K562 (cell line): ENCODE data around the gene ARRB2. TPM values are rescaled to one million over a fixed set of nuclear protein-coding genes. Genes with fewer than 3 reads are reported as not detected.

Source experiments
- ARID3B ChIP-seq: fragments of 250-450 bp; sonication (Bioruptor Pico); IDR thresholded peaks from 2 replicates; pipeline ENCODE4 v1.4.0; 2020; ENCODE audit warnings: borderline replicate concordance
- BHLHE40 ChIP-seq: IDR thresholded peaks from 2 replicates; pipeline ENCODE4 v1.6.1; 2011; ENCODE audit warnings: low read length, improper control_type of control experiment
- BRD9 ChIP-seq: fragments of 450-650 bp; IDR thresholded peaks from 2 replicates; pipeline ENCODE4 v1.6.1; 2018; ENCODE audit warnings: low read depth; ENCODE audit not compliant: partially characterized antibody
- CBFB ChIP-seq: sonication (generic); formaldehyde crosslinking; IDR thresholded peaks from 2 replicates; pipeline ENCODE4 v1.4.0; 2020; ENCODE audit warnings: mild to moderate bottlenecking, missing genetic modification reagents
- CXXC5 ChIP-seq: fragments of 250-450 bp; sonication (Bioruptor Pico); IDR thresholded peaks from 2 replicates; pipeline ENCODE4 v1.8.0; 2022; ENCODE audit warnings: inconsistent platforms, mild to moderate bottlenecking, moderate library complexity
- DACH1 ChIP-seq: fragments of 450-650 bp; IDR thresholded peaks from 2 replicates; pipeline ENCODE4 v1.6.1; 2018; ENCODE audit not compliant: partially characterized antibody
- ESRRB ChIP-seq: fragments of 250-450 bp; sonication (Bioruptor Pico); IDR thresholded peaks from 2 replicates; pipeline ENCODE4 v1.5.0; 2020; ENCODE audit warnings: mild to moderate bottlenecking, moderate library complexity, borderline replicate concordance
- FOSL1 ChIP-seq: fragments of 200-800 bp; sonication (Bioruptor generic); conservative IDR thresholded peaks from 2 replicates; pipeline ENCODE4 v1.6.1; 2016; ENCODE audit warnings: missing genetic modification characterization, missing compliant biosample characterization
- FOXJ2 ChIP-seq: fragments of 200-800 bp; sonication (Bioruptor generic); IDR thresholded peaks from 2 replicates; pipeline ENCODE4 v1.6.1; 2016; ENCODE audit warnings: missing genetic modification characterization, missing compliant biosample characterization
- HMBOX1 ChIP-seq: sonication (generic); IDR thresholded peaks from 2 replicates; pipeline ENCODE4 v1.6.1; 2016
- L3MBTL2 ChIP-seq: fragments of 450-650 bp; IDR thresholded peaks from 2 replicates; pipeline ENCODE4 v1.6.1; 2016; ENCODE audit warnings: mild to moderate bottlenecking, moderate library complexity
- MITF ChIP-seq: IDR thresholded peaks from 2 replicates; pipeline ENCODE4 v1.6.1; 2014; ENCODE audit warnings: antibody characterized with exemption
- NR2C2 ChIP-seq, 2 experiments: fragments of 200-800 bp in 1 of 2; sonication (Bioruptor generic) in 1 of 2; sonication (generic) in 1 of 2; formaldehyde crosslinking in 1 of 2; IDR thresholded peaks; 2 replicates each; pipeline versions ENCODE4 v1.6.1 to v1.8.0; 2016 to 2022; ENCODE audit warnings: mild to moderate bottlenecking in 1 of 2, missing compliant biosample characterization in 1 of 2, missing genetic modification characterization in 1 of 2, missing genetic modification reagents in 1 of 2
- NRF1 ChIP-seq, 2 experiments: fragments of 450-650 bp; IDR thresholded peaks in 1 of 2; conservative IDR thresholded peaks in 1 of 2; 2 replicates each; pipeline ENCODE4 v1.6.1; 2014; ENCODE audit warnings: mild to moderate bottlenecking in 2 of 2
- POLR2G ChIP-seq: fragments of 200-400 bp; formaldehyde crosslinking; IDR thresholded peaks from 2 replicates; pipeline ENCODE4 v1.6.1; 2017; ENCODE audit warnings: low read depth, mild to moderate bottlenecking, antibody characterized with exemption, low read length, moderate library complexity
- RBFOX2 ChIP-seq: fragments of 200-400 bp; formaldehyde crosslinking; IDR thresholded peaks from 2 replicates; pipeline ENCODE4 v1.6.1; 2017; ENCODE audit warnings: low read depth, mild to moderate bottlenecking, low read length, moderate library complexity
- RBM15 ChIP-seq: fragments of 200-400 bp; formaldehyde crosslinking; IDR thresholded peaks from 2 replicates; pipeline ENCODE4 v1.6.1; 2018; ENCODE audit warnings: mild to moderate bottlenecking, low read length, moderate library complexity; ENCODE audit not compliant: insufficient read depth
- RBM39 ChIP-seq: fragments of 200-400 bp; formaldehyde crosslinking; optimal IDR thresholded peaks from 2 replicates; pipeline ENCODE3; 2018; ENCODE audit warnings: low read depth, low read length
- SMAD4 ChIP-seq: fragments of 250-450 bp; sonication (Bioruptor Pico); conservative IDR thresholded peaks from 2 replicates; pipeline ENCODE4 v1.8.0; 2021; ENCODE audit warnings: inconsistent platforms, mild to moderate bottlenecking, moderate library complexity
- TEAD4 ChIP-seq, 2 experiments: sonication (generic) in 1 of 2; formaldehyde crosslinking in 1 of 2; IDR thresholded peaks; 2 replicates each; pipeline versions ENCODE4 v1.6.1 to v1.8.0; 2012 to 2022; ENCODE audit warnings: borderline replicate concordance in 1 of 2, inconsistent platforms in 1 of 2, low read length in 1 of 2, mild to moderate bottlenecking in 1 of 2, missing genetic modification reagents in 1 of 2
- ZNF324 ChIP-seq: fragments of 250-450 bp; sonication (Bioruptor Pico); IDR thresholded peaks from 2 replicates; pipeline ENCODE4 v1.4.0; 2020; ENCODE audit warnings: mild to moderate bottlenecking
- ZNF551 ChIP-seq: fragments of 250-450 bp; sonication (Bioruptor Pico); IDR thresholded peaks from 2 replicates; pipeline ENCODE4 v1.5.0; 2021; ENCODE audit warnings: mild to moderate bottlenecking, moderate library complexity
- ZNF668 ChIP-seq: fragments of 250-450 bp; sonication (Bioruptor Pico); IDR thresholded peaks from 2 replicates; pipeline ENCODE4 v1.8.0; 2022; ENCODE audit warnings: mild to moderate bottlenecking, inconsistent platforms
- ZNF699 ChIP-seq: fragments of 250-450 bp; sonication (Bioruptor Pico); IDR thresholded peaks from 2 replicates; pipeline ENCODE4 v1.8.0; 2021; ENCODE audit warnings: mild to moderate bottlenecking, moderate library complexity; ENCODE audit not compliant: insufficient replicate concordance
- ZZZ3 ChIP-seq: fragments of 450-650 bp; IDR thresholded peaks from 2 replicates; pipeline ENCODE4 v1.6.1; 2016; ENCODE audit warnings: antibody characterized with exemption, mild to moderate bottlenecking, moderate library complexity
- polyA plus RNA-seq, 8 experiments: library from polyadenylated mRNA; depleted of rRNA in 4 of 8; stranded (reverse) in 5 of 8; unstranded in 3 of 8; fragments of >200 nt; fragmentation: Nextera tagmentation in 2 of 8; fragmentation: Illumina TruSeq in 1 of 8; extraction: Ambion mirVana in 2 of 8; extraction: Trizol in 1 of 8; gene quantifications; 2 replicates each; pipeline versions ENCODE4 v1.2.1 to v1.2.3, GENCODE V29; 2011 to 2014; ENCODE audit warnings: inconsistent platforms in 1 of 8, missing spikeins in 1 of 8
- total RNA-seq, 7 experiments: library from RNA; depleted of rRNA in 6 of 7; stranded (reverse); fragments of >200 nt in 6 of 7; fragmentation: Illumina TruSeq in 2 of 7; extraction: Trizol in 2 of 7; gene quantifications; 2 replicates each; pipeline versions ENCODE4 v1.2.1 to v1.2.3, GENCODE V29; 2011 to 2021; ENCODE audit warnings: low replicate concordance in 1 of 7

Gene ARRB2
- total and polyA plus RNA-seq, 9 of the 15 experiments (the other 6 are each of a cell fraction or from before 2014, with no cell fraction given): 0.79 to 15.3 (median 8.8) TPM

GRCh38 chr17:4709794-4710692 lies at the start of gene ARRB2 (continued):
- no peak for TF ChIP-seq BRD9
- peak; percentile 87 for TF ChIP-seq L3MBTL2
- TF ChIP-seq RBM39: no peak
- no peak for TF ChIP-seq MITF
- TF ChIP-seq CXXC5 (CRISPR knock-in tag): peak; percentile 81
- TF ChIP-seq FOXJ2 (tag): no peak
- no peak for TF ChIP-seq CBFB (CRISPR knock-in tag)
- TF ChIP-seq RBFOX2: peak; percentile 75
- TF ChIP-seq RBM15: no peak
- peak; percentile 91 for TF ChIP-seq BHLHE40
- TF ChIP-seq NRF1 (conservative IDR thresholded peaks at IDR 0.05 in 1 of 2, IDR thresholded peaks at IDR 0.05 in 1 of 2): peak; percentile 93
- TF ChIP-seq ZNF699: no peak
- no peak; the same call in 1 of the 2 replicates for TF ChIP-seq FOSL1 (tag)
- TF ChIP-seq TEAD4 (IDR thresholded peaks at IDR 0.05; ENCODE audit: low read length): peak; percentile 32; the same call in 1 of the 2 replicates
- TF ChIP-seq TEAD4 (CRISPR knock-in tag; IDR thresholded peaks at IDR 0.05; ENCODE audit: borderline replicate concordance): no peak
- no peak for TF ChIP-seq DACH1
- TF ChIP-seq ZNF668: no peak
- peak; percentile 78 for TF ChIP-seq POLR2G
- no peak for TF ChIP-seq SMAD4 (CRISPR knock-in tag)
- TF ChIP-seq ZZZ3: no peak
- TF ChIP-seq ZNF551 (CRISPR knock-in tag): no peak
- TF ChIP-seq HMBOX1: no peak
- TF ChIP-seq ZNF324 (CRISPR knock-in tag): no peak
- no peak for TF ChIP-seq NR2C2 (CRISPR knock-in tag; IDR thresholded peaks at IDR 0.05)
- no peak for TF ChIP-seq NR2C2 (tag; IDR thresholded peaks at IDR 0.05)
- no peak for TF ChIP-seq ESRRB (CRISPR knock-in tag)
- TF ChIP-seq ARID3B: no peak
